ENCODE results near the gene CSNK1D. TPM values are rescaled to one million over a fixed set of nuclear protein-coding genes. Genes with fewer than 3 reads are reported as not detected.

Gene CSNK1D
- total RNA-seq, 1 donor, result 57.0 TPM

DNA sequence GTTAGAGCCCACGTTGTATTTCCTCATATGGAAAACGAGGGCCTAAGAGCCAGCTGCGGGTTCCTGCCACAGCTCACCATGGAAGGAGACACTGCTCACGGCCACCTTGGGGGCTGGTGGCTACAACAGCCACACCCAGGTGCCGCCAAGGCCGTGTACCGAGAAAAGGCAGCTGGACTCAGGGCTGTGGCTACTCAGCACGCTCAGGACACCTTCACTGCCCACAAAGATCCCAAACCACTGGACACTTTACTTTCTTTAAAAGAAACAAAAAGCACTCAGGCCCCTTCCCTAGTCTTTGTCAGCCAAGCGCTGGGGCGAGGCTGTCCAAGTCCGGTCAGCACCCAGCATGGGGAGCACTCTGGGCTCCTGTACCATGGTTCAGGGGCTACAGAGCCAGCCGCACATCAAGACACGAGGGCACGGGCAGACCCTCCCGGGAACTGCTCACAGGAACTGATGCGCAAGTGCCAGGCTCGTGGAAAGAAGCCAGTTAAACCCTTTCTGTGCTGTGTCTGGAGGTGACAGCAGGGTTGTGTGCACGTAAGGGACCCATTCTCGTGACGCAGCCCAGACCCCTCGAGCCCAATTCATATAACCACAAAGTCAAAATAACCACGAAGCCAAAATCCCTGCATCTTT is 26.2 kb downstream of the CSNK1D start:
- TF ChIP-seq CTCF (IDR thresholded peaks at IDR 0.05; ENCODE audit: insufficient read depth, low read depth, low read length), result no peak
- DNase-seq (ENCODE audit: low read depth), result no peak
- H3K4me3 ChIP-seq (ENCODE audit: low read depth, low read length), result no peak overlapping the region

DNA sequence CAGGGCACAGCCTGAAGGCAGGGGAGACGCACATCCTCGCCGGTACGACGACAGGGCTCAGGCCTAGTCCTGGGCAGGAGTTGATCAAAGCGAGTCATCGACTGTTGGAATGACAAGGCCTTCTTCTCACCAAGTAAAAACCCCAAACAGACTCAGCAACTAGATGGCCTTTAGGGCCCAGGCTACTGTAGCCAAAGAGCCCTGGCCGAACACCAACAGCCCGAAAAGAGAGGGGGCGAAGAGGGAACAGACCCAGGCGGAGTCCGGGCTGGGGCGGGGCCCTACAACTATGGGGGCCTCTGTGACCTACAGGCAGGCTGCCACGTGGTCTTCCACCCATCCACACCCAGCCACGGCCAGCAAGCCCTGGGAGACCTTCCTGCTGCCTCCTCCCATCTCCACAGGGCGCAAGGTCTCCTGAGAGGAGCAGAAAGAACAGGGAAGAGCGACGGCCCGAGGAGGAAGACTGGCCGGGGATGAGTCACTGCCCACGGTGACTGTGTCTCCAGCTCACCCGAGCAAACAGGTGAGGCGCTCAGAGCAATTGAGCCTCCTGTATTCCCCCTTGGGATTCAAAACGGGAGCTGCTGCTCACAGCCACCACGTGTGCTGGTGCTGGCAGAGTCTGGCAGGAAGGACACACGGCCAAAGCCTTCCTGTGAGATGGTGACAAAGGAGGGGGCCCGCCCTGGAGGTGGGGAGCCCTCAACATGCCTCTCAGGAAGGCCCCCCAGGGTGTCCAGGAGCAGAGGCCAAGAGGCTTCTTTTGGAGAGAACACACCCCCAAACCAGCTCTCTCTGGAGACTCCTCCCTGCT is 26.9 kb downstream of the CSNK1D start:
- no peak overlapping the region for H3K4me3 ChIP-seq (ENCODE audit: low read depth, low read length)
- peak; percentile 65 for DNase-seq (ENCODE audit: low read depth)
- no peak for TF ChIP-seq CTCF (IDR thresholded peaks at IDR 0.05; ENCODE audit: insufficient read depth, low read depth, low read length)

DNA sequence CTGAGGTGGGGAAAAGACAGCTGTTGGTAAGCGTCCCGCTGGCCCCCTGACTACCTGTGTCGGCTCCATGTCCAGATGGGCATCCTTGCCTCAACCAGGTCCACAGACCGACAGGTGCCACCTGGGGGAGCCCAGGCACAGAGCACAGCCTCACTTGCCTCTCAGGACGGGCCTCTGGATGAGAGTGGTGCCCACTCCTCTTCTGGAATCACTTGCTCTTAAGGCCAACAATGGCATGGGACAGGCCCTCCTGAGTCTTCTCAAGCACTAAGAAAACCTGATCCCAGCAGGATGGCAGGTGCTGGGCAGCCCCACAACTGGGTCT is 27.5 kb downstream of the CSNK1D start:
- no peak for DNase-seq (ENCODE audit: low read depth)
- TF ChIP-seq CTCF (IDR thresholded peaks at IDR 0.05; ENCODE audit: insufficient read depth, low read depth, low read length), result no peak
- no peak overlapping the region for H3K4me3 ChIP-seq (ENCODE audit: low read depth, low read length)

GRCh38 chr17:82245134-82246039 is 28.1 kb downstream of the CSNK1D start:
- TF ChIP-seq CTCF (IDR thresholded peaks at IDR 0.05; ENCODE audit: insufficient read depth, low read depth, low read length), result no peak
- no peak for DNase-seq (ENCODE audit: low read depth)

GRCh38 chr17:82244413-82245133 is 28.9 kb downstream of the CSNK1D start:
- peak; percentile 58 for DNase-seq (ENCODE audit: low read depth)
- TF ChIP-seq CTCF (IDR thresholded peaks at IDR 0.05; ENCODE audit: insufficient read depth, low read depth, low read length), result peak; percentile 36
- H3K4me3 ChIP-seq (ENCODE audit: low read depth, low read length), result no peak overlapping the region

More at GRCh38 chr17:82245134-82246039, 28.1 kb downstream of the CSNK1D start:
- H3K4me3 ChIP-seq (ENCODE audit: low read depth, low read length), result no peak overlapping the region
